ENCODE data around the gene MECP2.
"Not testable (repeated sequence)": the region's sequence is repeated elsewhere in the genome, so short reads cannot be mapped to it uniquely, and the experiment has no call there.

The MECP2 gene

DNA sequence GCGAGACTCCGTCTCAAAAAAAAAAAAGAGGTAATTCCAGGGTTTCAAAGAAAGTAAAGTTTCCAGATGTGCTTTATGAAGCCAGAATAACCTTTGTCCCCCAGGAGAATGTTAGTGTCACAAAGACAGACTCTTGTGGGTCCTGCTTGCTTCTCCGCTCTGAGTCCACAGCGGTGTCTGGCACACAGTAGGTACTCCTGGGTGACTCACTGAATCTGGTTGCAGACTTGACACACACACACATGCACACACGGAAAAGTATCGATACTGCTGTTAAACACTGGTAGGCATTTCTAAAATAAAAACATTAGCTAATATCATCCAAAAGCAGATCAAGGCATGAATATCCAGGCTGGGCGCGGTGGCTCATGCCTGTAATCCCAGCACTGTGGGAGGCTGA lies 102.0 kb downstream of the MECP2 start:
- TF ChIP-seq, protein P1, sequence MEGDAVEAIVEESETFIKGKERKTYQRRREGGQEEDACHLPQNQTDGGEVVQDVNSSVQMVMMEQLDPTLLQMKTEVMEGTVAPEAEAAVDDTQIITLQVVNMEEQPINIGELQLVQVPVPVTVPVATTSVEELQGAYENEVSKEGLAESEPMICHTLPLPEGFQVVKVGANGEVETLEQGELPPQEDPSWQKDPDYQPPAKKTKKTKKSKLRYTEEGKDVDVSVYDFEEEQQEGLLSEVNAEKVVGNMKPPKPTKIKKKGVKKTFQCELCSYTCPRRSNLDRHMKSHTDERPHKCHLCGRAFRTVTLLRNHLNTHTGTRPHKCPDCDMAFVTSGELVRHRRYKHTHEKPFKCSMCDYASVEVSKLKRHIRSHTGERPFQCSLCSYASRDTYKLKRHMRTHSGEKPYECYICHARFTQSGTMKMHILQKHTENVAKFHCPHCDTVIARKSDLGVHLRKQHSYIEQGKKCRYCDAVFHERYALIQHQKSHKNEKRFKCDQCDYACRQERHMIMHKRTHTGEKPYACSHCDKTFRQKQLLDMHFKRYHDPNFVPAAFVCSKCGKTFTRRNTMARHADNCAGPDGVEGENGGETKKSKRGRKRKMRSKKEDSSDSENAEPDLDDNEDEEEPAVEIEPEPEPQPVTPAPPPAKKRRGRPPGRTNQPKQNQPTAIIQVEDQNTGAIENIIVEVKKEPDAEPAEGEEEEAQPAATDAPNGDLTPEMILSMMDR (IDR thresholded peaks at IDR 0.05; ENCODE audit: poor library complexity, severe bottlenecking): no peak
- no peaks in the 10 kb centered on the region for H3K27me3 ChIP-seq (ENCODE audit: insufficient read depth, poor library complexity, severe bottlenecking)
- H3K4me3 ChIP-seq (ENCODE audit: severe bottlenecking): no peak overlapping the region
- DNase-seq (ENCODE audit: low spot score) (no peak), ATAC-seq (ENCODE audit: low read depth) (no peak)
- no peaks in the 10 kb centered on the region for H3K9me3 ChIP-seq (ENCODE audit: severe bottlenecking)
- H3K4me1 ChIP-seq (ENCODE audit: insufficient read depth, poor library complexity, severe bottlenecking): no peaks in the 10 kb centered on the region
- H3K36me3 ChIP-seq (ENCODE audit: low read depth): no peaks in the 10 kb centered on the region
- no peak overlapping the region for H3K27ac ChIP-seq (ENCODE audit: poor library complexity, severe bottlenecking)

DNA sequence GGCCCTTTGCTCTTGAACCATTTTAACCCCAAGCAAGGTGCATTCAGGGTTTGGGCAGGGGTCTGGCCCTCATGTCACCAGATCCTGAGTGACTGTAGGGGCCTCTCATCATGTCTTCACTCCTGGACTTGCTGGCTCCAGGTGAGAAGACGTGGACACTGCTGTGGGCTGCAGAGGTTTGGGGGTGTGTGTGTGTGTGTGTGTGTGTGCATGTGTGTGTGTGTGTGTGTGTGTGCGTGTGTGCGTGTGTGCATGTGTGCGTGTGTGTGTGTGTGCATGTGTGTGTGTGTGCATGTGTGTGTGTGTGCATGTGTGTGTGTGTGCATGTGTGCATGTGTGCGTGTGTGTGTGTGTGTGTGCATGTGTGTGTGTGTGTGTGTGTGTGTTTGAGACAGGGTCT lies 103.1 kb downstream of the MECP2 start:
- DNase-seq (ENCODE audit: low spot score); H3K9me3 ChIP-seq (ENCODE audit: severe bottlenecking); H3K27ac ChIP-seq (ENCODE audit: poor library complexity, severe bottlenecking); H3K4me3 ChIP-seq (ENCODE audit: severe bottlenecking); ATAC-seq (ENCODE audit: low read depth); H3K27me3 ChIP-seq (ENCODE audit: insufficient read depth, poor library complexity, severe bottlenecking); H3K36me3 ChIP-seq (ENCODE audit: low read depth); H3K4me1 ChIP-seq (ENCODE audit: insufficient read depth, poor library complexity, severe bottlenecking): not testable (repeated sequence)

- Histone ChIP-seq H3K4me1 (ENCODE audit: insufficient read depth, poor library complexity, severe bottlenecking) (no peaks in the 10 kb centered on the region), H3K27me3 (ENCODE audit: insufficient read depth, poor library complexity, severe bottlenecking) (no peaks in the 10 kb centered on the region), H3K36me3 (ENCODE audit: low read depth) (no peaks in the 10 kb centered on the region), H3K4me3 (ENCODE audit: severe bottlenecking) (no peak overlapping the region), H3K27ac (ENCODE audit: poor library complexity, severe bottlenecking) (no peak overlapping the region), H3K9me3 (ENCODE audit: severe bottlenecking) (no peaks in the 10 kb centered on the region)
- DNase-seq (ENCODE audit: low spot score) (no peak), ATAC-seq (ENCODE audit: low read depth) (no peak)
- TF ChIP-seq, protein P1 (IDR thresholded peaks at IDR 0.05; ENCODE audit: poor library complexity, severe bottlenecking): no peak
These were observed 103.5 kb downstream of the MECP2 start for GRCh38 chrX:153993978-153994377.

DNA sequence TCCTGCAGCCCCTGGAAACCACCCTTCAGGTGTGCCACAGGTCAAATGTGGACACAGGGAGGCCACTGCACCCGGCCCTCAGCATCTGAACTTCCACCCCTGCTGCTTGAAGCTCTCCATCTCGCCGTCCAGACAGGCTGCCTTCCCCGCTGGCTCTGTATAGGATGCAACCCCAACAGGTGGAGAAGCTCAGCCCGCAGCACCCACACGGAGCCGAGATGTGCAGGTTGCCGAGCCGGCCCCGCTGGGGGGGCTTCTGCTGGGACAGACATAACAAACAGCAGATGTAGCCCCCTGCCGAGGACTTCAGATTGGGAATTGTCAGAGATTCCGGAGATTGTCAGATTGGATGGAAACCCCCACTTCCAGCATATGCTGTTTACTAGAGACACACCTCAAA lies 104.4 kb downstream of the MECP2 start:
- ATAC-seq (ENCODE audit: low read depth) (no peak), DNase-seq (ENCODE audit: low spot score) (no peak)
- Histone ChIP-seq H3K4me1 (ENCODE audit: insufficient read depth, poor library complexity, severe bottlenecking) (no peaks in the 10 kb centered on the region), H3K9me3 (ENCODE audit: severe bottlenecking) (no peaks in the 10 kb centered on the region), H3K36me3 (ENCODE audit: low read depth) (no peaks in the 10 kb centered on the region), H3K4me3 (ENCODE audit: severe bottlenecking) (no peak overlapping the region), H3K27me3 (ENCODE audit: insufficient read depth, poor library complexity, severe bottlenecking) (no peaks in the 10 kb centered on the region), H3K27ac (ENCODE audit: poor library complexity, severe bottlenecking) (no peak overlapping the region)
- TF ChIP-seq, protein P1 (IDR thresholded peaks at IDR 0.05; ENCODE audit: poor library complexity, severe bottlenecking): no peak

DNA sequence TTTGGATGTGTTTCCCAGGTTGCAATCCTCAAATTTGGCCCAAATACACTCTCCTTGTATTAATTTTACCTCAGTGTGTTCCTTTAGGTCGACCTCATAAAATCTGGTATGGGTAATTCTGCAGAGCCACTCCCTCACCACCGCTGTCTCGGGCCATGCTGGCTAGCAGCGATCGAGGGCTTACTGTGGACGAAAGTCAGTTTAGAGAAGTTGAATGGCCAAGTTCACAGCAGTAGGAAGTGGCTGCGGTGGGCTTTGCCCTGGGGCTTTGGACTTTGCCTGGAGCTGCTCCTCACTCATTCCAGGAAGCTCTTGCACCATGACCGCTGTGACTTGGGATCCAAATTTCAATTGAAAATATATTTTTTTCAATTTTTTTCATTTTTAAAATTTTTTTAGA lies 105.3 kb downstream of the MECP2 start:
- ATAC-seq (ENCODE audit: low read depth) (no peak), DNase-seq (ENCODE audit: low spot score) (no peak)
- no peaks in the 10 kb centered on the region for H3K9me3 ChIP-seq (ENCODE audit: severe bottlenecking)
- TF ChIP-seq, protein P1 (IDR thresholded peaks at IDR 0.05; ENCODE audit: poor library complexity, severe bottlenecking): no peak
- no peaks in the 10 kb centered on the region for H3K27me3 ChIP-seq (ENCODE audit: insufficient read depth, poor library complexity, severe bottlenecking)
- no peaks in the 10 kb centered on the region for H3K36me3 ChIP-seq (ENCODE audit: low read depth)
- no peaks in the 10 kb centered on the region for H3K4me1 ChIP-seq (ENCODE audit: insufficient read depth, poor library complexity, severe bottlenecking)
- no peak overlapping the region for H3K27ac ChIP-seq (ENCODE audit: poor library complexity, severe bottlenecking)
- no peak overlapping the region for H3K4me3 ChIP-seq (ENCODE audit: severe bottlenecking)

Measured in RWPE2 (cell line).